GM23248 (cell line): Measurements from ENCODE around the gene SNTG2. TPM values are rescaled to one million over a fixed set of nuclear protein-coding genes. Genes with fewer than 3 reads are reported as not detected.

Experiments
- DNase-seq: peaks from one replicate; pipeline ENCODE4 v3.0.0-alpha.2; 2015
- H2AFZ ChIP-seq: fragments of 200-600 bp; sonication (generic); 2 replicates; pipeline ENCODE4 v1.6.1; 2016; ENCODE audit warnings: antibody characterized with exemption
- H3F3A ChIP-seq: fragments of 200-600 bp; sonication (generic); 2 replicates; pipeline ENCODE4 v1.6.1; 2016; ENCODE audit warnings: mild to moderate bottlenecking, antibody characterized with exemption, mixed run types; ENCODE audit not compliant: insufficient read depth
- H3K27ac ChIP-seq: fragments of 200-600 bp; sonication (generic); 2 replicates; pipeline ENCODE4 v1.5.1; 2016; ENCODE audit warnings: mild to moderate bottlenecking
- H3K27me3 ChIP-seq: fragments of 200-600 bp; sonication (generic); replicated peaks from 2 replicates; pipeline ENCODE4 v1.6.1; 2016; ENCODE audit warnings: mild to moderate bottlenecking; ENCODE audit not compliant: insufficient read depth
- H3K36me3 ChIP-seq: fragments of 200-600 bp; sonication (generic); 2 replicates; pipeline ENCODE4 v1.6.1; 2016; ENCODE audit warnings: low read depth, mild to moderate bottlenecking
- H3K4me1 ChIP-seq: fragments of 200-600 bp; sonication (generic); 2 replicates; pipeline ENCODE4 v1.6.1; 2016; ENCODE audit warnings: mild to moderate bottlenecking; ENCODE audit not compliant: insufficient read depth
- H3K4me2 ChIP-seq: fragments of 200-600 bp; sonication (generic); one replicate; pipeline ENCODE4 v1.6.1; 2016; ENCODE audit warnings: mild to moderate bottlenecking; ENCODE audit not compliant: unreplicated experiment
- H3K4me3 ChIP-seq: fragments of 200-600 bp; sonication (generic); 2 replicates; pipeline ENCODE4 v1.5.1; 2016; ENCODE audit warnings: mild to moderate bottlenecking
- H3K79me2 ChIP-seq: fragments of 200-600 bp; sonication (generic); 2 replicates; pipeline ENCODE4 v1.6.1; 2016; ENCODE audit warnings: mild to moderate bottlenecking; ENCODE audit not compliant: insufficient read depth
- H3K9ac ChIP-seq: fragments of 200-600 bp; sonication (generic); 2 replicates; pipeline ENCODE4 v1.6.1; 2016; ENCODE audit warnings: mild to moderate bottlenecking
- H3K9me2 ChIP-seq: fragments of 200-600 bp; sonication (generic); 2 replicates; pipeline ENCODE4 v1.6.1; 2016; ENCODE audit warnings: mixed run types, mild to moderate bottlenecking, moderate library complexity; ENCODE audit not compliant: insufficient read depth
- H3K9me3 ChIP-seq: fragments of 200-600 bp; sonication (generic); one replicate; pipeline ENCODE4 v1.6.1; 2017; ENCODE audit warnings: low read depth
- H4K20me1 ChIP-seq: fragments of 200-600 bp; sonication (generic); 2 replicates; pipeline ENCODE4 v1.6.0; 2016; ENCODE audit not compliant: insufficient read depth
- EZH2 ChIP-seq: fragments of 200-600 bp; sonication (generic); IDR thresholded peaks from 2 replicates; pipeline ENCODE4 v1.6.1; 2018; ENCODE audit warnings: antibody characterized with exemption, mild to moderate bottlenecking; ENCODE audit not compliant: insufficient read depth, poor library complexity, severe bottlenecking
- EZH2phosphoT487 ChIP-seq: fragments of 200-600 bp; sonication (generic); IDR thresholded peaks from 2 replicates; pipeline ENCODE4 v1.6.1; 2018; ENCODE audit warnings: antibody characterized with exemption, moderate library complexity, mild to moderate bottlenecking, low read depth; ENCODE audit not compliant: insufficient read depth
- WGBS, 2 experiments: methylation state at CpG; one replicate each; pipeline ENCODE4 v1.1.6; 2015 to 2017; ENCODE audit warnings: low lambda C conversion rate in 2 of 2, low coverage in 1 of 2; ENCODE audit errors: missing lambda C conversion rate in 2 of 2; 5-methylcytosine and 5-hydroxymethylcytosine counted together
- in situ Hi-C: fragments of 300-500 bp; cut with MboI; formaldehyde crosslinking; loops from 2 replicates; pipeline ENCODE4 v1.15.0; 2020
- polyA plus RNA-seq: library from polyadenylated mRNA; unstranded; fragments of >200 nt; fragmentation: Nextera tagmentation; extraction: Ambion mirVana; gene quantifications from 2 replicates; pipeline ENCODE4 v1.2.1, GENCODE V29; 2016
- total RNA-seq: library from RNA; depleted of rRNA; stranded (reverse); fragments of >200 nt; shearing (Covaris generic); gene quantifications from 2 replicates; pipeline ENCODE4 v1.2.3, GENCODE V29; 2014

The SNTG2 gene
- total and polyA plus RNA-seq, 2 experiments from 2014 or later, result not detected

DNA sequence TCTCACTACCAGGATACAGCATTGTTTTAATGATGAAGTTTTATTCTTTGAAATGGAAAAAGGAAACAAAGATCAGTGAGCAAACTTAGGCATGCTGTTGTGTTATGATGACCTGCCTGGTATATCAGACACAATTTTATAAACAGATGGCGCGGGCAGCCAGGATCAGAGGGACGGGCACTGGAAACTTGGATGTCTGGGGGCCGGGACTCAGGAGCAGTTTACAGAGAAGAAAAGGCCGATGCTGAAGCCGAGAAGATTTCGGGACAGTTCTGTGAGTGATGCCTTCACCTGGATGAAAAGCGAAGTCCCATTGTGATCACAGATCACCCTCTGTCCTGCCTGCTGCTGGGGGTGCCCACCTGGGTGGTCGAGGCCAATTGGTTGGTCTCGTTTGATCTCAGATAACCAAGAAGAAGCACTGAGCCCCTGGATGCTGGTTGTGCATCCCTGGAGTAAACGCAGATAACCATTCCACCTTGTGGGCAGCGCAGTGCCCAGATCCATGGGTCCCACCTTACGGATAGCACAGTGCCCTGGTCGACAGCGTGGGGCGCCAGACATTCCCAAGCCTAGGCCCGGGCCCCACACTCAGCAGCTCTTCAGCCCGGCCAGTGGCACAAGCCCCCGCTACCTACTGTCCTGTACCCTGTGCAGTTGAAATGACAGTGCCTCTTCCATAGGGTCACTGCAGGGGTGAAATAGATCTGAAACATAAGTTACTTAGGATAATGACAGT, 279.7 kb downstream of the SNTG2 start:
- Histone ChIP-seq H3K79me2 (no peaks in the 10 kb centered on the region), H3K27ac (no peak overlapping the region), H3K4me1 (no peaks in the 10 kb centered on the region), H3K9ac (no peak overlapping the region), H3K27me3 (no peaks in the 10 kb centered on the region), H3K9me2 (no peaks in the 10 kb centered on the region), H4K20me1 (no peaks in the 10 kb centered on the region), H3K4me3 (no peak overlapping the region), H3K4me2 (no peak overlapping the region), H2AFZ (no peak overlapping the region), H3F3A (no peaks in the 10 kb centered on the region), H3K36me3 (no peaks in the 10 kb centered on the region), H3K9me3 (no peaks in the 10 kb centered on the region)
- in situ Hi-C loops, result no loop called here
- DNase-seq, result no peak
- 55 to 63% methylated on average over 19 of the region's 19 CpGs for WGBS, 2 experiments
- TF ChIP-seq EZH2 (no peak), EZH2phosphoT487 (no peak)

DNA sequence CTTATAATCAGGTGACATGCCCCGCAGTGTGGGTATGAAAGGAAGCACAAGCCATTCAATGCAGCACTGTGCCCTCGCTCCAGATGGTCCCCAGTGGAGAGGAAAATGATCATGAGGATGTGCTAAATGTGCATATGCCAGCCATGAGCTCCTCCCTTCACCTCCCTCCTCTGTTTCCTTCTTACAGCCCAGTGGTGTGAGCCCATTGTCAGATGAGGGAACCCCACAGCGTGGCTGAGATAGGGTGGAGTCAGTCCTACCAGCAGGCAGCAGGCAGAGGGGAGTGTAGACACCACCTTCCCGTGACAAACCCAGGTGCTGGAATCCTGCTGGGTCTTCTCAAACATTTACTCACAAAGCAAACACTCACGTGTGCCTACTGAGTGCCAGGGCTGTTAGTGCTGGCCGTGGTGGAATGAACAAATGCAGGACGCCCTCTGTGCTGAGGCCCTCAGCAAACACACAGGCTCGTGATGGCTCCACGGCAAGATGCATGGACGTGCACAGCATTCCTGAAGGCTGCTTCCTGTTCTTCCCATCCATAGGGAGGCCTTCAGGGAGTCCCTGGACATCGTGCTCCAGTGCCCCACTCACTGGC, 280.9 kb downstream of the SNTG2 start:
- no peaks in the 10 kb centered on the region for H3K27me3 ChIP-seq
- no peak for TF ChIP-seq EZH2
- no peak for TF ChIP-seq EZH2phosphoT487
- no peak overlapping the region for H3K4me2 ChIP-seq
- H3K9me2 ChIP-seq, result no peaks in the 10 kb centered on the region
- no peak overlapping the region for H2AFZ ChIP-seq
- H3F3A ChIP-seq, result no peaks in the 10 kb centered on the region
- no peaks in the 10 kb centered on the region for H3K9me3 ChIP-seq
- H3K36me3 ChIP-seq, result no peaks in the 10 kb centered on the region
- no peaks in the 10 kb centered on the region for H3K79me2 ChIP-seq
- in situ Hi-C loops, result no loop called here
- no peak for DNase-seq
- no peak overlapping the region for H3K4me3 ChIP-seq
- H3K4me1 ChIP-seq, result no peaks in the 10 kb centered on the region
- no peak overlapping the region for H3K9ac ChIP-seq
- H3K27ac ChIP-seq, result no peak overlapping the region
- 22 to 27% methylated on average over 11 of the region's 11 CpGs for WGBS, 2 experiments
- H4K20me1 ChIP-seq, result no peaks in the 10 kb centered on the region

- Histone ChIP-seq H3K79me2 (no peaks in the 10 kb centered on the region), H3K4me3 (no peak overlapping the region), H3K9me3 (no peaks in the 10 kb centered on the region), H3K4me1 (no peaks in the 10 kb centered on the region), H3K4me2 (no peak overlapping the region), H3F3A (no peaks in the 10 kb centered on the region), H3K36me3 (no peaks in the 10 kb centered on the region), H3K27ac (no peak overlapping the region), H3K9me2 (no peaks in the 10 kb centered on the region), H3K27me3 (no peaks in the 10 kb centered on the region), H3K9ac (no peak overlapping the region), H2AFZ (no peak overlapping the region), H4K20me1 (no peaks in the 10 kb centered on the region)
- no peak for TF ChIP-seq EZH2
- no peak for TF ChIP-seq EZH2phosphoT487
- WGBS, 2 experiments, result 62 to 72% methylated on average over 15 of the region's 15 CpGs
- no peak for DNase-seq
- in situ Hi-C loops, result no loop called here
These were observed 282.6 kb downstream of the SNTG2 start for GRCh38 chr2:1233281-1233680.

GRCh38 chr2:1234731-1235308, 284.2 kb downstream of the SNTG2 start:
- TF ChIP-seq EZH2phosphoT487 (no peak), EZH2 (no peak)
- H3F3A ChIP-seq, result no peaks in the 10 kb centered on the region
- H3K9ac ChIP-seq, result no peak overlapping the region
- no peaks in the 10 kb centered on the region for H3K79me2 ChIP-seq
- H3K4me1 ChIP-seq, result no peaks in the 10 kb centered on the region
- no peaks in the 10 kb centered on the region for H3K9me3 ChIP-seq
- no peak for DNase-seq
- no peak overlapping the region for H3K4me3 ChIP-seq
- H3K9me2 ChIP-seq, result no peaks in the 10 kb centered on the region
- H3K36me3 ChIP-seq, result no peaks in the 10 kb centered on the region
- no peak overlapping the region for H3K4me2 ChIP-seq
- WGBS, 2 experiments, result 42 to 57% methylated on average over 4 to 13 of the region's 13 CpGs
- no peak overlapping the region for H2AFZ ChIP-seq
- no peak overlapping the region for H3K27ac ChIP-seq
- H4K20me1 ChIP-seq, result no peaks in the 10 kb centered on the region
- in situ Hi-C loops, result no loop called here
- H3K27me3 ChIP-seq, result no peaks in the 10 kb centered on the region
